SK-N-MC (cell line): ENCODE measurements around the gene QTRT2.

Experiments
- DNase-seq: peaks from one replicate; pipeline ENCODE4 v3.0.0-alpha.2; 2011; ENCODE audit warnings: low read depth, low spot score
- H3K27ac ChIP-seq: fragments of 200-600 bp; sonication (generic); 2 replicates; pipeline ENCODE4 v1.5.1; 2016; ENCODE audit warnings: mixed run types
- H3K36me3 ChIP-seq: fragments of 200-600 bp; sonication (generic); 2 replicates; pipeline ENCODE4 v1.6.1; 2017; ENCODE audit warnings: antibody characterized with exemption, low read length, mixed read lengths; ENCODE audit not compliant: insufficient read depth
- H3K4me3 ChIP-seq: fragments of 200-600 bp; sonication (generic); 2 replicates; pipeline ENCODE4 v1.5.1; 2016
- H3K9ac ChIP-seq: fragments of 200-600 bp; sonication (generic); 2 replicates; pipeline ENCODE4 v1.8.0; 2017; ENCODE audit warnings: mixed run types, mixed read lengths; ENCODE audit not compliant: insufficient read length
- H3K9me3 ChIP-seq: fragments of 200-600 bp; sonication (generic); 2 replicates; pipeline ENCODE4 v1.6.1; 2017; ENCODE audit warnings: low read depth, mild to moderate bottlenecking, antibody characterized with exemption, low read length, moderate library complexity, mixed read lengths
- EZH2 ChIP-seq: fragments of 200-600 bp; sonication (generic); IDR thresholded peaks from one replicate; pipeline ENCODE4 v1.6.1; 2017; ENCODE audit warnings: antibody characterized with exemption
- FOXP2 ChIP-seq: optimal IDR thresholded peaks from 2 replicates; pipeline ENCODE3; 2011; ENCODE audit warnings: mild to moderate bottlenecking, moderate library complexity; ENCODE audit not compliant: insufficient read depth; ENCODE audit errors: extremely low read length, control extremely low read depth
- POLR2AphosphoS5 ChIP-seq: IDR thresholded peaks from 2 replicates; pipeline ENCODE4 v1.6.1; 2012; ENCODE audit warnings: mild to moderate bottlenecking, low read depth, low read length, borderline replicate concordance

The QTRT2 gene

DNA sequence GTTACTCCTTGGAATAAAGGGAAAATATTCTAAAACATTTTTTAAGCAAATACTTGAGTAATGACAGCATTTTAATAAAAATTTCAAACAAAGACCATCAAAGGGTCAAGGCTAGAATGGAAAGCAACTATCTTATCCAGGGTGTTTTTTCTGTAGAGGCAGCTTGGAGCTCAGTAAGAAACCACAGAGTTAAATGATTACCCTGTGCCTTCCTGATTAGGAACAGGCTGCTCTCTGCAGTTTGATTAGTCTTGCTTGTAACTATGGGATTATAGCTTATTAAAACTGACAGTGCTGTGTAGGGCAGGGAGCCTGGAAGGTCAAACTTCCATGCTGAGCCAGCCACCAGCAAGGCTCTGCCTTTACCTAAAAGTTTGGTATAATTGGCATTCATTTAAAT, 33.1 kb downstream of the QTRT2 start:
- H3K4me3 ChIP-seq, result no peak overlapping the region
- no peak for TF ChIP-seq EZH2
- no peak for TF ChIP-seq POLR2AphosphoS5
- TF ChIP-seq FOXP2, result no peak
- peaks cover 32% of the 10 kb centered on the region for H3K36me3 ChIP-seq
- H3K27ac ChIP-seq, result no peak overlapping the region
- H3K9ac ChIP-seq, result no peak overlapping the region
- H3K9me3 ChIP-seq, result no peaks in the 10 kb centered on the region
- DNase-seq, result no peak

DNA sequence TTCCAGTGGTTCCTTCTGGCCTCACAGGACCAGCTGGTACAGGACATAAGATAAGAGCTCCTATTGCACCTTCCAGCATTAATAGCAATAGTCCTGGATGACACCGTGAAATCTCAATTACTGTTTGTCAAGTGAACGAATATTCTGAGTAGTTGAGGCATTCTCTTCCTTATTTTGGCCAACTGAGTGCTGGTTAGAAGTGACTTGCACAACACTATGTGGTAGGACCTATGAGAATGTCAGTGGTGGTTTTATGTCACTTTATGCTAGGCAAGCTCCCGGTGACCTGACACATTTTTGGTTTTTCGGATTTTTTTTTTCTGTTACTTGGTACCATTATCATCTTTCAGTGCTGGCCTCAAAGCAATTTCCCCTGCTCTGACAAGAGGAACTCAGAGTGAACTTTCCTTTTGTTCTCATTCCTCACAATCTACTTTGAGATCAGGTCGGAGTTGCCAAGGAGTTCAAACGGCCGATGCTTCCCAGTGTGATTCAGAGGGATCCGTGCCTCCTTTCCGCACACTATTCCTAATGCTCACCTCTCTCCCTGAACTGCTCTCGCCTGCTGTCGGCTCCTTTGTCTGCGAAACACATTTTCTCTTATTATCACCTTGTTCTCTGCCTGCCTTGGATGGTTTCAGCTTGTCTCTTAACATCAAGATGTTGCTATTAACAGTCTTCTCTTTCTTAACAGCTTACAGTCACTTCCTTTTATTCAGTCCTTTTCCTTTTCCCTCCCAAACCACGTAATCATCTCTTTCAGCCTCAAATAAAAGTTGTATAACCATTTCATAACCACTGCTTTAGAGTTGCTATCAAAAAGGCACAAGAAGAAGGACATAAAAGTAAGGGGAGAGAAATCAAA, 35.8 kb downstream of the QTRT2 start:
- DNase-seq, result no peak
- Histone ChIP-seq H3K4me3 (no peak overlapping the region), H3K9me3 (no peaks in the 10 kb centered on the region), H3K27ac (no peak overlapping the region), H3K36me3 (peaks cover 8% of the 10 kb centered on the region; the same call in 1 of the 2 replicates), H3K9ac (no peak overlapping the region)
- TF ChIP-seq POLR2AphosphoS5, result no peak
- no peak for TF ChIP-seq EZH2
- no peak for TF ChIP-seq FOXP2

DNA sequence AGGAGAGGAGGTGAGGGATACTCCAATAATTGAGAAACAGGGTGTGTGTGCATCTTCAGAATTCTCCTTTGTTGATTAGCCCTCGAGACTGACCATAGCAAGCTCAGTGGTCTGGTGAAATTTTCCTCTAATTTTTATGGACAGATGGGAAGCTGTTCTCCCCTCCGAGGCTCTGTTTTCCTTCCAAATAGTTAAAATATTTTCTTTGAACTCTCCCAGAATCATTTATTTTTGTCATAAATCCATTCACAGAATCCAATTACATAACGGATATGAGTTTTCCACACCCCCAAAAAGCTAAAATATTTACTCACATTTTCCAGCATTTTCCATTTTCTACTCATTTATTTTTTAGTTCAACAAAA, 36.5 kb downstream of the QTRT2 start:
- no peak for TF ChIP-seq FOXP2
- no peak for TF ChIP-seq EZH2
- TF ChIP-seq POLR2AphosphoS5, result no peak
- no peak overlapping the region for H3K9ac ChIP-seq
- no peak overlapping the region for H3K4me3 ChIP-seq
- no peak overlapping the region for H3K27ac ChIP-seq
- no peak for DNase-seq
- H3K9me3 ChIP-seq, result no peaks in the 10 kb centered on the region
- peaks cover 2% of the 10 kb centered on the region; the same call in 1 of the 2 replicates for H3K36me3 ChIP-seq

DNA sequence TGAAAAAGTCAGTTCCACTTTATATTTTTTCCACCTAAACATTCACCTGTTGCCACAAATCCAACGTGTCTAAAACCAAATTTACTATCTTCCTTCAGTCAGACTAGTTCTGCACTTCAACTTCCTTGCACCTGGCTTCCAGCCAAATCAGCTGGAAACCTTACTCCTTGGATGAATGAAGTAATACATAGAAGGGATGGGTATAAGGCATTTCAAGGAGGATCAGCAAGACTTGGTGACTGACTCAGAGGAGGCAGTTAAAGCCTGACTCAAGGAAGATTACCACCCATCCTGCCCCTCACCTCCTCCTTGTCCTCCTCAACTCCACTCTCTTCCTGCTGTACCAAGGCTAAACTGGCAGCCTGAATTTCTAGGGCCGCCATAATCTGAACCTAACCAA, 37.1 kb downstream of the QTRT2 start:
- peak; percentile 12 for DNase-seq
- TF ChIP-seq EZH2, result no peak
- no peak for TF ChIP-seq FOXP2
- TF ChIP-seq POLR2AphosphoS5, result no peak
- H3K36me3 ChIP-seq, result no peaks in the 10 kb centered on the region

DNA sequence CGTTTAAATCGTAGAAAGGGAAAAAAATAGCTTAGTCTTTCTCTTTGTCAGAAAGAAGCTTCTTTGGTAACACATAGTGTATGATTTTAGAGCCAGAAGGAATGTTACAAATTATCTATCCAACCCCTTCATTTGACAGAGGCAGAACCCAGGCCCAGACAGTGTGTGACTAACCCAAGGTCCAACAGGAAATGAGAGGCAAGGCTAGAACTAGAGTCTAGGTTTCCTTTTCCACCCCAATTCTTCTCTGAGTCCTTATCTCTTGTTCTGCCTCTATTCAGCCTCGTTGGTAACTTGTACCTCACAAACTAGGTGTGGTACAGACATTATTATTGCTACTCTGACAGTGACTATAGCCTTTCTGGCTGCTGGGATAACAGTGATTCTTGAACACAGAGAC, 39.3 kb downstream of the QTRT2 start:
- H3K36me3 ChIP-seq, result no peaks in the 10 kb centered on the region
- no peak overlapping the region for H3K27ac ChIP-seq
- no peak overlapping the region for H3K9ac ChIP-seq
- no peak for DNase-seq
- TF ChIP-seq EZH2 (no peak), FOXP2 (no peak), POLR2AphosphoS5 (no peak)
- H3K9me3 ChIP-seq, result no peaks in the 10 kb centered on the region
- no peak overlapping the region for H3K4me3 ChIP-seq

More for the DNA sequence above, 37.1 kb downstream of the QTRT2 start:
- no peaks in the 10 kb centered on the region for H3K9me3 ChIP-seq
- H3K9ac ChIP-seq, result no peak overlapping the region
- H3K27ac ChIP-seq, result no peak overlapping the region
- no peak overlapping the region for H3K4me3 ChIP-seq

DNA sequence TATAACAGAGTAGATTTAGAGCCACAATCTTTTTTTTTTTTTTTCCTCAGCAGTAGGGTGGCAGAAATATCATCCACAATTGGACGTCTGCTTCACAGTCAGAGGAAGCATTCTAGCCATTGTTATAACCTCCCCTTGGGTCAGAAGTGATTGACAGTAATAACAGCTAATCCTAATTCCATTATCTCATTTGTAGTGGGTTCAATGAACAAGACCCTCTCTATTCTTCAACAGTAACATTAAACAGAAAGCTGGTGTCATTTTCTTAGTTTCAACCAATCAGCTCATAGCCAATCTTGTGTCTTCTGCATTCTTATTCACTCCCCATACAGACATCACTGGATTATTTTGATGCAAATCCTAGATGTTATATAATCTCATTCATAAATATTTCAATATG, 44.6 kb downstream of the QTRT2 start:
- no peaks in the 10 kb centered on the region for H3K36me3 ChIP-seq
- no peak overlapping the region for H3K9ac ChIP-seq
- DNase-seq, result no peak
- H3K4me3 ChIP-seq, result no peak overlapping the region
- no peaks in the 10 kb centered on the region for H3K9me3 ChIP-seq
- H3K27ac ChIP-seq, result no peak overlapping the region
- TF ChIP-seq POLR2AphosphoS5, result no peak
- no peak for TF ChIP-seq FOXP2
- no peak for TF ChIP-seq EZH2

DNA sequence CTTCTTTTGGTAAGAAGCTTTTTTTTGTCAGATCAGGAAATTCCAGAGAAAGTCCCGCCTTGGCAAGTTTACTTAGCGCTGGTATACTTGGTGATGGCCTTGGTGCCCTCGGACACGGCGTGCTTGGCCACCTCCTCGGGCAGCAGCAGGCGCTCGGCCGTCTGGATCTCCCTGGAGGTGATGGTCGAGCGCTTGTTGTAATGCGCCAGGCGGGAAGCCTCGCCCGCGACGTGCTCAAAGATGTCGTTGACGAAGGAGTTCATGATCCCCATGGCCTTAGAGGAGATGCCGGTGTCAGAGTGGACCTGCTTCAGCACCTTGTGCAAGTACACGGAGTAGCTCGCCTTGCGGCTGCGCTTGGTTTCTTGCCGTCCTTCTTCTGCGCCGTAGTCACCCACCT, 46.6 kb downstream of the QTRT2 start:
- Histone ChIP-seq H3K27ac (no peak overlapping the region), H3K4me3 (no peak overlapping the region), H3K9me3 (no peaks in the 10 kb centered on the region), H3K36me3 (no peaks in the 10 kb centered on the region), H3K9ac (no peak overlapping the region)
- TF ChIP-seq POLR2AphosphoS5, result no peak
- TF ChIP-seq EZH2, result no peak
- no peak for TF ChIP-seq FOXP2
- DNase-seq, result no peak

DNA sequence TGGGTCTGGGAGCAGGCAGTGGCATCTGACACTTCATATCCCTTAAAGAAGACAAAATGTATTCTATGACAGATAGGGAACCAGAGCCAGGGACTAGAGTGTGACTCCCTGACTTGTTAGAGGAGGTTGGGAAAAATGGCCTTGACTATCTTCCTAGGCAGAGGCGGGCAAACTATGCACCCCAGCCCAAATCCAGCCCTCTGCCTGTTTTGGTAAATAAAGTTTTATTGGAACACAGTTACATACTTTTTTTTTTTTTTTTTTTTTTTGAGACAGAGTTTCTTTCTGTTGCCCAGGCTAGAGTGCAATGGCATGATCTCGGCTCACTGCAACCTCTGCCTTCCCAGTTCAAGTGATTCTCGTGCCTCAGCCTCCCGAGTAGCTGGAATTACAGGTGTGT, 47.3 kb downstream of the QTRT2 start:
- H3K4me3 ChIP-seq, result no peak overlapping the region
- no peak for TF ChIP-seq FOXP2
- TF ChIP-seq EZH2, result no peak
- no peak for TF ChIP-seq POLR2AphosphoS5

DNA sequence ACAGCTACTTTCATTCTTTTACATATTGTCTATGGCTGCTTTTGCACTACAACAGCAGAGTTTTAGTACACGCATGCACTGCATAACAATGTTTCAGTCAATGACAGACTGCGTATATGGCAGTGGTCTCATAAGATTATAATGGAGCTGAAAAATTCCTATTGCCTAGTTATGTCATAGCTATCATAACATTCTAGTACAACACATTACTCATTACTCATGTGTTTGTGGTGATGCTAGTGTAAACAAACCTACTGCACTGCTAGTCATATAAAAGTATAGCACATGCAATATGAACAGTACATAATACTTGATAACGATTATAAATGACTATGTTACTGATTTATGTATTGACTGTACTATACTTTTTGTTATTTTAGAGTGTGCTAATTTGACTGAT, 47.9 kb downstream of the QTRT2 start:
- no peaks in the 10 kb centered on the region for H3K9me3 ChIP-seq
- H3K9ac ChIP-seq, result no peak overlapping the region
- no peaks in the 10 kb centered on the region for H3K36me3 ChIP-seq
- no peak for TF ChIP-seq FOXP2
- no peak for TF ChIP-seq EZH2
- TF ChIP-seq POLR2AphosphoS5, result no peak
- no peak overlapping the region for H3K27ac ChIP-seq
- no peak for DNase-seq
- H3K4me3 ChIP-seq, result no peak overlapping the region

More for the DNA sequence above, 47.3 kb downstream of the QTRT2 start:
- Histone ChIP-seq H3K9ac (no peak overlapping the region), H3K9me3 (no peaks in the 10 kb centered on the region), H3K27ac (no peak overlapping the region), H3K36me3 (no peaks in the 10 kb centered on the region)
- DNase-seq, result no peak
